ENCODE results near the gene UBE2V1.

DNA sequence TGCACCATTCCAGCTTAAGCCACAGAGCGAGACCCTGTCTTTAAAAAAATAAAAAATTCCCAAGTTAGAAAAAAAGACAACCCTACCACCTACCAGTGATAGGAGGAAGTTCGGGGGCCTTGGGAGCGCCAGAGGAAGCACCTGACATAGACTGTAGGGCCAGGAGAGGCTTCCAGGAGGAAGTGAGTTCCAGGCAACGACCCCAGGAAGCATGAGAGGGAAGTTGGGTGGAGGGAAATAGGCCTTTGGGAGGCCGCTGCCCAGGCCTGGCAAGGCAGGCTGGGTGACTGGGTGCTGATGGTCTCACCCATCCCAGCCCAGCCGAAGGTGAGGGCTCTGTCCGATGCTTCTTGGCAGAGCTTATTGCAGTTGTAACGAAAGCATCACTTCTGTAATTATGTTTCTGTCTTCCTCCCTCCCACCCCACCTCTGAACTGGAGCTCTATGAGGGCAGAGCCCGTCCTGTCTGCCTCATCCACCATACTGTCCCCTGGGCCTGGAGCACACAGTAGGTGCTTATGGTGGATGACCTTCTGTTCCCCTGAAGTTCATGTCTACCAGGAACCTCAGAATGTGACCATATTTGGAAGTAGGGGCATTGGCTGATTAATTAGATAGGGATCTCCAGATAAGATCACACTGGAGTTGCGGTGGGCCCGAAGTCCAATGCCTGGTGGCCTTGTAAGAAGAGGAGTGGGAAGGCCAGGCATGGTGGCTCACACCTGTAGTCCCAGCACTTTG is 54.1 kb downstream of the UBE2V1 start:
- TF ChIP-seq, protein P1, sequence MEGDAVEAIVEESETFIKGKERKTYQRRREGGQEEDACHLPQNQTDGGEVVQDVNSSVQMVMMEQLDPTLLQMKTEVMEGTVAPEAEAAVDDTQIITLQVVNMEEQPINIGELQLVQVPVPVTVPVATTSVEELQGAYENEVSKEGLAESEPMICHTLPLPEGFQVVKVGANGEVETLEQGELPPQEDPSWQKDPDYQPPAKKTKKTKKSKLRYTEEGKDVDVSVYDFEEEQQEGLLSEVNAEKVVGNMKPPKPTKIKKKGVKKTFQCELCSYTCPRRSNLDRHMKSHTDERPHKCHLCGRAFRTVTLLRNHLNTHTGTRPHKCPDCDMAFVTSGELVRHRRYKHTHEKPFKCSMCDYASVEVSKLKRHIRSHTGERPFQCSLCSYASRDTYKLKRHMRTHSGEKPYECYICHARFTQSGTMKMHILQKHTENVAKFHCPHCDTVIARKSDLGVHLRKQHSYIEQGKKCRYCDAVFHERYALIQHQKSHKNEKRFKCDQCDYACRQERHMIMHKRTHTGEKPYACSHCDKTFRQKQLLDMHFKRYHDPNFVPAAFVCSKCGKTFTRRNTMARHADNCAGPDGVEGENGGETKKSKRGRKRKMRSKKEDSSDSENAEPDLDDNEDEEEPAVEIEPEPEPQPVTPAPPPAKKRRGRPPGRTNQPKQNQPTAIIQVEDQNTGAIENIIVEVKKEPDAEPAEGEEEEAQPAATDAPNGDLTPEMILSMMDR (IDR thresholded peaks at IDR 0.05), result no peak
- no peak for TF ChIP-seq POLR2A (IDR thresholded peaks at IDR 0.05)
